Adrenal gland (tissue), 5 donors: ENCODE measurements around the gene ATP6AP1.

ENCODE experiments used
- CTCF ChIP-seq, 6 experiments: fragments of 450-650 bp in 4 of 6; fragments of 200-600 bp in 2 of 6; sonication (generic) in 1 of 6; IDR thresholded peaks; 1 replicate in 5 of 6; 2 replicates in 1 of 6; pipeline versions ENCODE4 v1.5.1 to v1.8.0; 2016 to 2021; ENCODE audit warnings: antibody characterized with exemption in 6 of 6, mild to moderate bottlenecking in 2 of 6, moderate library complexity in 1 of 6
- POLR2A ChIP-seq, 2 donors: fragments of 450-650 bp; IDR thresholded peaks; one replicate each; pipeline ENCODE4 v1.6.1; 2017; ENCODE audit warnings: antibody characterized with exemption in 2 of 2, mild to moderate bottlenecking in 2 of 2, moderate library complexity in 1 of 2
- donor health status: DM: no; HTN: no; CAD: no.

- TF ChIP-seq POLR2A (IDR thresholded peaks at IDR 0.05), result no peak
- TF ChIP-seq CTCF (IDR thresholded peaks at IDR 0.05), result no peak
Observed at GRCh38 chrX:154476821-154477220, 48.3 kb downstream of the ATP6AP1 start.
